SK-N-SH treated with all-trans-retinoic acid at 6 μM for 48 hours (cell line): Measurements from ENCODE around the gene EMILIN2.

Source experiments
- ATAC-seq: fragments of 200-7000 bp; cut with Tn5 transposase; 3 replicates; pipeline ENCODE4 v1.9.1; 2020; ENCODE audit warnings: mild to moderate bottlenecking, moderate library complexity
- ARNTL ChIP-seq: fragments of 450-650 bp; formaldehyde crosslinking; IDR thresholded peaks from 2 replicates; pipeline ENCODE4 v1.5.0; 2020; ENCODE audit warnings: low read depth, mild to moderate bottlenecking, moderate library complexity, borderline replicate concordance
- BACH2 ChIP-seq: fragments of 250-450 bp; sonication (Bioruptor Pico); IDR thresholded peaks from 2 replicates; pipeline ENCODE4 v1.9.0; 2021; ENCODE audit warnings: mild to moderate bottlenecking, borderline replicate concordance
- CREB5 ChIP-seq: fragments of 250-450 bp; sonication (Bioruptor Pico); IDR thresholded peaks from 2 replicates; pipeline ENCODE4 v1.5.1; 2020; ENCODE audit warnings: low read depth, mild to moderate bottlenecking, moderate library complexity
- CSDC2 ChIP-seq: fragments of 250-450 bp; sonication (Bioruptor Pico); IDR thresholded peaks from 2 replicates; pipeline ENCODE4 v1.5.0; 2020; ENCODE audit warnings: mild to moderate bottlenecking, moderate library complexity
- CSRNP3 ChIP-seq: fragments of 250-450 bp; sonication (Bioruptor Pico); IDR thresholded peaks from 2 replicates; pipeline ENCODE4 v1.5.1; 2021; ENCODE audit warnings: mild to moderate bottlenecking, moderate library complexity
- ESRRG ChIP-seq: fragments of 250-450 bp; sonication (Bioruptor Pico); IDR thresholded peaks from 2 replicates; pipeline ENCODE4 v1.6.1; 2021; ENCODE audit warnings: mild to moderate bottlenecking
- GLIS3 ChIP-seq: fragments of 250-450 bp; sonication (Bioruptor Pico); IDR thresholded peaks from 2 replicates; pipeline ENCODE4 v1.5.0; 2020; ENCODE audit warnings: mild to moderate bottlenecking, moderate library complexity
- ISL1 ChIP-seq: fragments of 250-450 bp; sonication (Bioruptor Pico); IDR thresholded peaks from 2 replicates; pipeline ENCODE4 v2.1.2; 2022; ENCODE audit warnings: mild to moderate bottlenecking, moderate library complexity
- OSR1 ChIP-seq: fragments of 250-450 bp; sonication (Bioruptor Pico); IDR thresholded peaks from 2 replicates; pipeline ENCODE4 v1.8.0; 2022; ENCODE audit warnings: moderate library complexity, mild to moderate bottlenecking, inconsistent platforms
- PATZ1 ChIP-seq: fragments of 250-450 bp; sonication (Bioruptor Pico); IDR thresholded peaks from 2 replicates; pipeline ENCODE4 v1.8.0; 2020; ENCODE audit warnings: mild to moderate bottlenecking, moderate library complexity, borderline replicate concordance
- POU6F1 ChIP-seq: fragments of 250-450 bp; sonication (Bioruptor Pico); IDR thresholded peaks from 2 replicates; pipeline ENCODE4 v1.8.0; 2021; ENCODE audit warnings: low read depth, mild to moderate bottlenecking, moderate library complexity, borderline replicate concordance
- PPARA ChIP-seq: fragments of 250-450 bp; sonication (Bioruptor Pico); IDR thresholded peaks from 2 replicates; pipeline ENCODE4 v1.5.0; 2020; ENCODE audit warnings: mild to moderate bottlenecking, borderline replicate concordance
- RARB ChIP-seq: fragments of 250-450 bp; sonication (Bioruptor Pico); IDR thresholded peaks from 2 replicates; pipeline ENCODE4 v1.8.0; 2021; ENCODE audit warnings: mild to moderate bottlenecking, moderate library complexity
- TCF4 ChIP-seq: fragments of 250-450 bp; sonication (Bioruptor Pico); IDR thresholded peaks from 2 replicates; pipeline ENCODE4 v1.8.0; 2021; ENCODE audit warnings: mild to moderate bottlenecking, moderate library complexity, borderline replicate concordance
- TOX ChIP-seq: fragments of 250-450 bp; sonication (Bioruptor Pico); IDR thresholded peaks from 2 replicates; pipeline ENCODE4 v1.8.0; 2021; ENCODE audit warnings: mild to moderate bottlenecking, moderate library complexity, borderline replicate concordance
- TSHZ2 ChIP-seq: fragments of 250-450 bp; sonication (Bioruptor Pico); IDR thresholded peaks from 2 replicates; pipeline ENCODE4 v1.5.0; 2020; ENCODE audit warnings: mild to moderate bottlenecking, moderate library complexity
- ZC3H10 ChIP-seq: fragments of 250-450 bp; sonication (Bioruptor Pico); IDR thresholded peaks from 2 replicates; pipeline ENCODE4 v1.5.1; 2021; ENCODE audit warnings: mild to moderate bottlenecking, moderate library complexity
- ZFP3 ChIP-seq: fragments of 250-450 bp; sonication (Bioruptor Pico); IDR thresholded peaks from 2 replicates; pipeline ENCODE4 v1.5.0; 2020; ENCODE audit warnings: mild to moderate bottlenecking, moderate library complexity
- ZNF565 ChIP-seq: fragments of 450-650 bp; formaldehyde crosslinking; conservative IDR thresholded peaks from 2 replicates; pipeline ENCODE4 v1.5.0; 2020; ENCODE audit warnings: low read depth, mild to moderate bottlenecking, moderate library complexity
- ZNF70 ChIP-seq: fragments of 450-650 bp; formaldehyde crosslinking; IDR thresholded peaks from 2 replicates; pipeline ENCODE4 v1.5.0; 2020; ENCODE audit warnings: mild to moderate bottlenecking, moderate library complexity
- ZNF8 ChIP-seq: fragments of 450-650 bp; formaldehyde crosslinking; IDR thresholded peaks from 2 replicates; pipeline ENCODE4 v1.5.0; 2020; ENCODE audit warnings: mild to moderate bottlenecking, moderate library complexity

The EMILIN2 gene

GRCh38 chr18:2960983-2961696 is 114.3 kb downstream of the EMILIN2 start:
- ATAC-seq = no peak
- TF ChIP-seq TOX (CRISPR knock-in tag) (no peak), RARB (CRISPR knock-in tag) (no peak), BACH2 (CRISPR knock-in tag) (no peak), ZNF565 (no peak), ZNF8 (CRISPR knock-in tag) (no peak), POU6F1 (no peak), TCF4 (CRISPR knock-in tag) (no peak), ZFP3 (no peak), CSRNP3 (CRISPR knock-in tag) (no peak), CREB5 (no peak), ARNTL (CRISPR knock-in tag) (no peak), CSDC2 (CRISPR knock-in tag) (no peak), TSHZ2 (CRISPR knock-in tag) (no peak), GLIS3 (CRISPR knock-in tag) (no peak), ISL1 (CRISPR knock-in tag) (no peak), PATZ1 (CRISPR knock-in tag) (no peak), PPARA (CRISPR knock-in tag) (no peak), OSR1 (no peak), ZC3H10 (CRISPR knock-in tag) (no peak), ESRRG (CRISPR knock-in tag) (no peak)
- TF ChIP-seq, all 23 proteins: peak for 0

GRCh38 chr18:2961821-2962220 is 115.0 kb downstream of the EMILIN2 start:
- peak; percentile 40; the same call in 1 of the 3 replicates for ATAC-seq
- TF ChIP-seq ZNF70 (CRISPR knock-in tag) = no peak
- TF ChIP-seq CREB5 = no peak
- no peak for TF ChIP-seq CSRNP3 (CRISPR knock-in tag)
- TF ChIP-seq OSR1 = no peak
- no peak for TF ChIP-seq RARB (CRISPR knock-in tag)
- TF ChIP-seq GLIS3 (CRISPR knock-in tag) = no peak
- no peak for TF ChIP-seq ZC3H10 (CRISPR knock-in tag)
- TF ChIP-seq ESRRG (CRISPR knock-in tag) = no peak
- TF ChIP-seq ZFP3 = no peak
- TF ChIP-seq CSDC2 (CRISPR knock-in tag) = no peak
- no peak for TF ChIP-seq TSHZ2 (CRISPR knock-in tag)
- no peak for TF ChIP-seq POU6F1
- no peak for TF ChIP-seq BACH2 (CRISPR knock-in tag)
- TF ChIP-seq TCF4 (CRISPR knock-in tag) = no peak
- TF ChIP-seq ZNF8 (CRISPR knock-in tag) = no peak
